NCI-H146 (cell line): ENCODE results near the gene C1orf21.
"Not testable (repeated sequence)": the region's sequence is repeated elsewhere in the genome, so short reads cannot be mapped to it uniquely, and the experiment has no call there.

Experiments
- DNase-seq: peaks from one replicate; lab custom pipeline; 2025; lab: John Stamatoyannopoulos, UW

The C1orf21 gene

GRCh38 chr1:184604152-184604900, 217.5 kb downstream of the C1orf21 start:
- no peak for DNase-seq

DNA sequence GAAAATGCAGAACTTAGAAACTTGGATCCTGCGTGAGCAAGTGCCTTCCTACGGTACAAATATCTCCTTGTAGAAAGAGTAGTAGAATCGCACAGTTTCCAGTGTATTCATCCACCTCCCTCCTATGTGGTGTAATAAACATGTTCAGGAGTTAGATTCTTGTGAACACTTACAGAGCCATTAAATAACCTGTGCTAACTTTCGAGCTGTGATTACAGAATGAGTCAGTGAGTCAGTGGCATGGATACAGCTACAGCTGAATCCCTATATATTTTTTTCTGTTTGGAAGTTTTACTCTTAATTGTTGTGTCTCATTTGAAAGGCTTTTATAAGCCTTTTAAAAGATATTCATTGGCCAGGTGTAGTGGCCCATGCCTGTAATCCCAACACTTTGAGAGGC, 219.1 kb downstream of the C1orf21 start:
- no peak for DNase-seq

- no peak for DNase-seq
Measured at GRCh38 chr1:184606786-184607185, 220.0 kb downstream of the C1orf21 start.

- DNase-seq = no peak
Measured at GRCh38 chr1:184608581-184608980, 221.8 kb downstream of the C1orf21 start.

- DNase-seq = no peak
Measured at GRCh38 chr1:184608990-184609389, 222.2 kb downstream of the C1orf21 start.

GRCh38 chr1:184610876-184611595, 224.2 kb downstream of the C1orf21 start:
- peak; percentile 96 for DNase-seq

DNA sequence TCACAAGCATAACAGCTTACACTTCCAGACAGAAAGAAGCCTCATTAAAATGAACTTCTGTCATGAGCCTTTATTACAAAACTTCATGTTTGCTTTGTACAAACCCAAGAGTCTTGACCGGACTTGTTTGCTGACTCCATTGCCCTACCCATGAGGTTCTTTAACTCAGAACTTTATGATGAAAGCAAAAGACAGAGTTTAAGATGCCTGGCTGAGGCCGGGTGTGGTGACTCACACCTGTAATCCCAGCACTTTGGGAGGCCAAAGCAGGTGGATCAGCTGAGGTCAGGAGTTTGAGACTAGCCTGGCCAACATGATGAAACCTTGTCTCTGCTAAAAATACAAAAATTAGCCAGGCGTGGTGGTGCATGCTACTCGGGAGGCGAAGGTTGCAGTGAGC, 225.4 kb downstream of the C1orf21 start:
- DNase-seq = not testable (repeated sequence)

- no peak for DNase-seq
Measured at GRCh38 chr1:184614667-184615066, 227.8 kb downstream of the C1orf21 start.

- no peak for DNase-seq
Measured at GRCh38 chr1:184615301-184615700, 228.5 kb downstream of the C1orf21 start.

- DNase-seq = no peak
Measured at GRCh38 chr1:184616504-184616903, 229.7 kb downstream of the C1orf21 start.

DNA sequence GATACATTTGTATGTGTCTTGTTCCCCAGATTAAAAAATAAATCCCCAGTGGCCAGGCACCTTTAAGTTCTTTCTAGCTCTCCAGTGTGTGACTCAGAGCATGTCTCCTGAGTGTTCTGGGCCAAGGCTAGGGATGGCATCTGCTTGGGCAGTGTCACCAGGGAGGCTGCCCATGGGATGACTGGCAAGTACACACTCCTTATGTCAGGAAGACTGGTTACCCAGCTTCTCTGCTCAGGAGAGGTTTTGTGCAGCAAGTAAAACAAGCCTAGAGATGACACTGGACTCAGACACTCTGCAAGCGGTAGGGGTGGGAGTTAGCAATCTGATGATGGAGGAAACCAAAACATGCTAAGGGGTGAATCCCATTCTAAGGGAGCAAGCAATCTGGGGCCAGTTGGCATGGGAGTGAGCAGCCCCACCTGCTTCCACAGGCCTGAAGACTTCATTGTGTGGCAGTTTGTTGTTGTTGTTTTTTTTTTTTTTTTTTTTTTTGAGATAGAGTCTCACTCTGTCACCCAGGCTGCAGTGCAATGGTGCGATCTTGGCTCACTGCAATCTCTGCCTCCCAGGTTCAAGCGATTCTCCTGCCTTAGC, 230.7 kb downstream of the C1orf21 start:
- DNase-seq = no peak

GRCh38 chr1:184618851-184619250, 232.0 kb downstream of the C1orf21 start:
- DNase-seq = no peak

DNA sequence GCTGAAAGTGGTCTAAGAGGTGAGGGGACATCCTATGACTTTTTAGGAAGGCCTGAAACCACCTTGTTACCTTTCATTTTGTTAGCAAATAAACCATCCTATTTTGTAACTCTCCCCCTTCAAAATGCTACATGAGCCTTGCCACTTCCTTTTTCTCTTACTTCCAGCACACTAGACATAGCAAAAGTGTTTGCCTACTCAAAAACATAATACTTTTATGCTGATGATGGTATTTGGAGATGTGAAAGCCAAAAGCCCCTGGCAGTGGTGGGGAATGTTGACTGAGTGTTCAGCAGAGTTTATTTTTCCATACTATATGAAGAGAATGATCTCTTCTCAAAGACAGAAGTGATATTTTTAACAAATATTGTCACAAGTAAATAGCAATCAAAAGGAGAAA, 233.6 kb downstream of the C1orf21 start:
- no peak for DNase-seq

DNA sequence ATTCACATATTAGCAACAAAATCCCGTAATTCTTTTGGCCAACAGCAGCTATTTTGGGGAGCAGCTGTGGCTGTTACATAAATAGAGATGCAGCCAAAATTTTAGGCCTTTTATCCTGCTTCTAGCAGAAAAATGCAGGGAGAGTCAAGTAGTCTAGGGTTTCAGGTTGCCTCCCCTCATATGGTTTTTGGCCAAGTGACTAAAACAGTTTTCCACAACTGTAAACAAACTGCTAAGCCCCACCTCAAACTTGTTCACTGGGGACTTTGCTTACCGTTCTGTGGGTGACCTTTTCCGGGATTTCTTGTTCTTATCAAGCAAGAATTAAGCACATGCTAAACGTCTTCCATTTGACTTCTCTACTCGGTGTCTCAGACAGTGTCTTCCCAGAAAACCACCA, 234.4 kb downstream of the C1orf21 start:
- DNase-seq = no peak

GRCh38 chr1:184622136-184622823, 235.5 kb downstream of the C1orf21 start:
- no peak for DNase-seq

DNA sequence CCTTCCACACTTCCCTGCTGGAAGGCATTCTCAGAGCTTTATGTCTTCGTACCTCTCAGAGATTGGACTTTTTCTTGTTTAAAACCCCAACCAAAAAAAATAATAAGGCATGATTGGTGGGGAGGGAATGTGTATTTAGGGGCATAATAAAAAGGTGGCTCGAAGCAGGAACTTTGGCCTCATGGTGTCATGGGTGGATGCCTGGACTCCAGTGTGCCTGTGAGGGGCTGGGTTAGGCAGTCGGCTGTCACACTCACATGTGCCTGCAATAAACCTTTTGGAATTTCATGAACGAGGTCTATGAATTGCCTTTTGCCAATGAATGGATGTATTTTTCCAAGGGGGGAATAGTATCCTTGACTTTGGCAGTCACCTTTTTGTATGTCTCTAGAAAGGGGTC, 236.6 kb downstream of the C1orf21 start:
- DNase-seq = no peak

DNA sequence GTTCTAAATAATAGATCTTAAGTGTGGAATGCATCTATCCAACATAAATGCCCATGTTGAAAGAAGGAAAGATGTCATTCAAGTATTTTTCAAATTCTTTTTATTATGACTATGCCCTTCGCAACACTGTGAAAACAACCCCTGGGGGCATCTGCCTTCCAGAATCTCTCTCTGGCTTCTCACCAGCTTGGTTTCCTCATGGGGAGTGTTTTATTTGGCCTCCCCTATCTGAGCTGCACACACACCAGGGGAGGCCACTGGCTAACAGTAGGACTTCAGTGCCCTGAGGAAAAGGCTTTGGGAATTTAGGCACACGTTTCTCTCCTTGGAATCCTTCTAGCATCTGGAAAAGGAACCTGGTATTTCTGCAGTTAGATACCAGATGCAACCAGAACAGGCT, 237.2 kb downstream of the C1orf21 start:
- no peak for DNase-seq

GRCh38 chr1:184624626-184625025, 237.8 kb downstream of the C1orf21 start:
- no peak for DNase-seq

GRCh38 chr1:184625271-184625670, 238.4 kb downstream of the C1orf21 start:
- DNase-seq = no peak

DNA sequence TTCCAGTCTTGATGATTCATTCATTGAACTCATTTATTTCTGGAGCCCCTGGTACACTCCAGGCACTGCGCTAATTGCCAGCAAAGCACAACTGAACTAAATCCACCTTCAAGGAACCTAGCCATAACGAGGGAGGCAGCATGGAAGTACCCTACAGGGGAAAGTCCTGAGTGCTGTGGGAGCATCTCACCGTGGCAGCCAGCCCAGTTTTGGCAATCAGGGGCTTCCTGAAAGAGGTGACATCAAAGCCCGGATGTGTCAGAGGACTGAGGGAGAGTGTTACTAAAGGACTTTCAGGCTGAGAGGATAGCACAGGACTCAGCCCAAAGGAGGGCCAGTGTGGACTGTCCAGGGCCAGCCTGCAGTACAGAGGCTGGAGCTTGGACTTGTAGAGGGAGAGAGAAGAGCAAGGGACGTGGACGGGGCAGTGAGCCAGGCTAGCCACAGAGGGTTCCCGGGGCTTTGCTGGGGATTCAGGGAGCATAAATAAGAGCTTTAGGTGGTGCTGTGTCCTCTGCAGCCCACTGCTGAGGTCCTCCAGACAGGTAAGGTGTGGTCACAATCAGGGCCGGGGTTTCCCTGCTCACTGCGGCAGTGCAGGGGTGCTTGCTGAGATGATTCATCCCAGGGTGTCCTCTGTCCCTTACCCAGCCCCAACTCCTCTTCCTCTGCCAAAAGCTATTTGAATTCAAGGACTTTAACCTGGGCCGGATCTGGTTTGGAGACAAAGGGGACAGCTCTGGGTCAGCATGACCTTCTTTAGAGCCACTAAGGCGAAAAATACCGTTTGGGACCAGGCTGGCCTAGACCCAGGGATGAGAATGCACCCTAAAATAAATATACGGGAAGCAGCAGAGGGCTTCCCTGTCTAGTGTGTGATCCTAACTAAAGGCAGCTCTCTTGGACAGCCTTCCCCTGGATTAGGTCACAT, 239.5 kb downstream of the C1orf21 start:
- no peak for DNase-seq

GRCh38 chr1:184627007-184627341, 240.1 kb downstream of the C1orf21 start:
- no peak for DNase-seq

DNA sequence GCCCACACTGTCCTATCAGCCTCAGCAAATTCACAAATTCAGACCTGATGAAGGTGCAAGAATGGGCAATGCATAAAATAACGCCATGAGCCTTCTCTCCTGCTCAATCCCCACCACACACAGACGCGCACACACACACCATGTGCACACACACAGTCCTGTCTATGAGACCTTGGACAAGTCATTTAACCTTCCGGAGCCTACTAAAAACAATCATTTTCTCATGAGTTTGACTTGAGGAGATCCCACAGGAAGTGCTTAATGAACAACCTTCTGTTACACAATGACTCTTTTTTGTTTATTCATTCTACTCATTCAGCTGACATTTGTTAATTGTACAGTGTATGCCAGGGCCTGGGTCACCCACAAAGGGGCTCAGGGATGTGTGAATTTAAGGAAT, 242.4 kb downstream of the C1orf21 start:
- DNase-seq = no peak
